Spleen (tissue), 11 donors: Measurements from ENCODE around the gene ARHGEF12. TPM values are rescaled to one million over a fixed set of nuclear protein-coding genes. Genes with fewer than 3 reads are reported as not detected.

Source experiments
- DNase-seq: peaks from one replicate; pipeline ENCODE4 v3.0.0-alpha.2; 2020
- H3K27ac ChIP-seq, 8 donors: fragments of 200-600 bp; sonication (generic) in 7 of 8; 1 replicate in 4 of 8; 2 replicates in 4 of 8; pipeline versions ENCODE4 v1.5.0 to v1.8.0; 2016 to 2021; ENCODE audit warnings: inconsistent platforms in 4 of 8, mild to moderate bottlenecking in 4 of 8, moderate library complexity in 1 of 8
- H3K27me3 ChIP-seq, 7 donors: fragments of 200-600 bp; sonication (generic) in 6 of 7; replicated peaks in 1 of 7; 1 replicate in 4 of 7; 2 replicates in 3 of 7; pipeline versions ENCODE4 v1.5.0 to v1.8.0; 2016 to 2021; ENCODE audit warnings: inconsistent platforms in 3 of 7, mild to moderate bottlenecking in 1 of 7
- H3K36me3 ChIP-seq, 6 donors: fragments of 200-600 bp; sonication (generic) in 5 of 6; 1 replicate in 4 of 6; 2 replicates in 2 of 6; pipeline versions ENCODE4 v1.5.0 to v1.8.0; 2016 to 2021; ENCODE audit warnings: inconsistent platforms in 2 of 6
- H3K4me1 ChIP-seq, 6 donors: fragments of 200-600 bp; sonication (generic) in 5 of 6; 1 replicate in 3 of 6; 2 replicates in 3 of 6; pipeline versions ENCODE4 v1.5.0 to v1.8.0; 2016 to 2021; ENCODE audit warnings: inconsistent platforms in 3 of 6
- H3K4me3 ChIP-seq, 8 donors: fragments of 200-600 bp; sonication (generic) in 7 of 8; 1 replicate in 4 of 8; 2 replicates in 4 of 8; pipeline versions ENCODE4 v1.5.0 to v1.8.0; 2016 to 2021; ENCODE audit warnings: inconsistent platforms in 4 of 8, mild to moderate bottlenecking in 4 of 8, moderate library complexity in 2 of 8
- H3K9me3 ChIP-seq, 8 donors: fragments of 200-600 bp; sonication (generic) in 7 of 8; 1 replicate in 4 of 8; 2 replicates in 4 of 8; pipeline versions ENCODE4 v1.5.0 to v1.8.0; 2016 to 2021; ENCODE audit warnings: inconsistent platforms in 4 of 8
- POLR2A ChIP-seq, 3 donors: fragments of 450-650 bp; IDR thresholded peaks; one replicate each; pipeline ENCODE4 v1.5.1; 2017; ENCODE audit warnings: antibody characterized with exemption in 3 of 3, mild to moderate bottlenecking in 1 of 3
- POLR2AphosphoS5 ChIP-seq, 3 donors: sonication (generic); formaldehyde crosslinking; IDR thresholded peaks; one replicate each; pipeline ENCODE4 v1.5.1; 2017; ENCODE audit warnings: antibody characterized with exemption in 3 of 3
- WGBS, 5 donors: extraction: QIAGEN DNeasy Blood & Tissue Kit in 3 of 5; methylation state at CpG; one replicate each; pipeline versions ENCODE4 v1.1.5 to v1.1.7; 2013 to 2018; 5-methylcytosine and 5-hydroxymethylcytosine counted together
- intact Hi-C: fragments of 100-400 bp; cut with DNase I; formaldehyde crosslinking; loops from one replicate; pipeline ENCODE4 v1.15.0; 2023; ENCODE audit warnings: low total_unique reads
- polyA plus RNA-seq, 3 donors: library from polyadenylated mRNA; stranded (reverse); fragments of 200-250 nt; gene quantifications; one replicate each; pipeline ENCODE4 v1.2.1, GENCODE V29; 2013
- total RNA-seq, 7 donors: library from RNA; depleted of rRNA in 3 of 7; stranded (reverse); fragments of >200 nt in 3 of 7; fragmentation: NEBNext Ultra II Directional in 4 of 7; extraction: Animal tissue kit (Norgen Biotek cat#: 25700) in 4 of 7; gene quantifications; one replicate each; pipeline versions ENCODE4 v1.1.0 to v1.2.1, GENCODE V29; 2016 to 2021
- TF ChIP-seq, protein P1 (sequence below), 11 experiments: fragments of 200-600 bp in 7 of 11; fragments of 450-650 bp in 4 of 11; sonication (generic) in 4 of 11; IDR thresholded peaks in 8 of 11; conservative IDR thresholded peaks in 3 of 11; 1 replicate in 7 of 11; 2 replicates in 4 of 11; pipeline versions ENCODE4 v1.4.0 to v1.8.0; 2016 to 2021; ENCODE audit warnings: antibody characterized with exemption in 11 of 11, inconsistent platforms in 4 of 11, mild to moderate bottlenecking in 1 of 11
- donor health status: healthy with polysubstance abuse.
- donor health status: DM: no; HTN: no; CAD: no; lungs with moderate emphysema.
- donor health status: DM: no; HTN: no; CAD: no.
- donor health status: Bipolar disorder and iron deficiency.
- donor health status: healthy.
- donor health status: DM: no; HTN: no; CAD: no.
- donor health status: DM: yes; HTN: yes; CAD: no.

ARHGEF12 gene
- total and polyA plus RNA-seq, 10 donors: 5.6 to 122 (median 88.6) TPM

DNA sequence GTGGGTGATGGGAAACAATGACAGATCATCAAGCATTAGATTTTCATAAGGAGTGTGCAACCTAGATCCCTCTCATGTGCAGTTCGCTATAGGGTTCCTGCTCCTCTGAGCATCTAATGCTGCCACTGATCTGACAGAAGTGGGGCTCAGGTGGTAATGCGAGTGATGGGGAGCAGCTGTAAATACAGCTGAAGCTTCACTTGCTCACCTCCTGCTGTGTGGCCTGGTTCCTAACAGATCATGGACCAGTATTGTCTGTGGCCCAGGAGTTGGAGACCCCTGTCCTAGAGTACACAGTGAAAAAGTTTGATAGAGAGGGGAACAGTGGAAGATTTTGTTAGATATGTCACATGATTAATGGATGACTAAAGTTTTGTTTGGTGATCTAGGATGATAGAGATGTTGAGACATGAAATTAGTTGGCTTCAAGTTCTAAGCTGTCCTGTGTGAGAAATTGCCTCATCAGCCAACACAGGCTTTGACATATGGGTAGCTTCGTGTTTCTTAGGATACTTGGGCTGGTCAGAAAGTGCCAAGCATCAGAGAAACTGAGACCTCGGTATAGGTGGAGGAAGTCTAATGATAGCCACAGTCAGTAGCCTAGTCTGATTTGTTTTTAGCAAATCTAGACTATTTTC, 47.4 kb downstream of the ARHGEF12 start:
- Histone ChIP-seq H3K27ac (no peak overlapping the region), H3K4me3 (no peak overlapping the region), H3K9me3 (peaks cover 0 to 4% (median under 1%) of the 10 kb centered on the region in 8 donors), H3K27me3 (no peaks in the 10 kb centered on the region), H3K4me1 (peaks cover 8 to 56% (median 24%) of the 10 kb centered on the region in 6 donors), H3K36me3 (no peaks in the 10 kb centered on the region)
- TF ChIP-seq POLR2AphosphoS5 (IDR thresholded peaks at IDR 0.05) (no peak), POLR2A (IDR thresholded peaks at IDR 0.05) (no peak)
- TF ChIP-seq, protein P1, sequence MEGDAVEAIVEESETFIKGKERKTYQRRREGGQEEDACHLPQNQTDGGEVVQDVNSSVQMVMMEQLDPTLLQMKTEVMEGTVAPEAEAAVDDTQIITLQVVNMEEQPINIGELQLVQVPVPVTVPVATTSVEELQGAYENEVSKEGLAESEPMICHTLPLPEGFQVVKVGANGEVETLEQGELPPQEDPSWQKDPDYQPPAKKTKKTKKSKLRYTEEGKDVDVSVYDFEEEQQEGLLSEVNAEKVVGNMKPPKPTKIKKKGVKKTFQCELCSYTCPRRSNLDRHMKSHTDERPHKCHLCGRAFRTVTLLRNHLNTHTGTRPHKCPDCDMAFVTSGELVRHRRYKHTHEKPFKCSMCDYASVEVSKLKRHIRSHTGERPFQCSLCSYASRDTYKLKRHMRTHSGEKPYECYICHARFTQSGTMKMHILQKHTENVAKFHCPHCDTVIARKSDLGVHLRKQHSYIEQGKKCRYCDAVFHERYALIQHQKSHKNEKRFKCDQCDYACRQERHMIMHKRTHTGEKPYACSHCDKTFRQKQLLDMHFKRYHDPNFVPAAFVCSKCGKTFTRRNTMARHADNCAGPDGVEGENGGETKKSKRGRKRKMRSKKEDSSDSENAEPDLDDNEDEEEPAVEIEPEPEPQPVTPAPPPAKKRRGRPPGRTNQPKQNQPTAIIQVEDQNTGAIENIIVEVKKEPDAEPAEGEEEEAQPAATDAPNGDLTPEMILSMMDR (IDR thresholded peaks at IDR 0.05 in 8 of 11, conservative IDR thresholded peaks at IDR 0.05 in 3 of 11): no peak
- WGBS, 5 donors: 88 to 94% (median 90%) methylated on average over 4 of the region's 4 CpGs
- intact Hi-C loops: no loop called here
- DNase-seq: no peak

DNA sequence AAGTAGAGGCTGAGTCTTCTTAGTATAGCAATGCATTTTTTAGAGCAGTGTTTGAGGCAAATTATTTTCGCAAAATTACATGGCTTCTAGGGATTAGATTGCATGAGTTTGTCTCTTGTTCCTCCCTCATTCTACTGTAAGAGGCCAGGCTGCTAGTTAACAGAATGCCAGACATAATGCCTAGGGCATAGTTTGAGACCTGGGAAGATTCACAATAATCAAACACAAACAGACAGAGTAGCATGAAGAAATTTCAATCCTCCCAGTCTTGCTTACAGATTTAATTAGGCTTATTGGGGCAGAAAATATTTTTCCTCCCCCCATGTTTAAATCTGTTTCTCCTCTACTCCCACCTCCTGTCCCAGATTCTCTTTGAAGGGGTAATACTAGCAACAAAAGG, 48.3 kb downstream of the ARHGEF12 start:
- Histone ChIP-seq H3K4me1 (peaks cover 5 to 51% (median 23%) of the 10 kb centered on the region in 6 donors), H3K27ac (no peak overlapping the region), H3K4me3 (no peak overlapping the region), H3K36me3 (no peaks in the 10 kb centered on the region), H3K9me3 (peaks cover 0 to 2% (median 0%) of the 10 kb centered on the region in 8 donors), H3K27me3 (no peaks in the 10 kb centered on the region)
- no peak for DNase-seq
- WGBS, 5 donors: 85 to 94% (median 91%) methylated on average over 1 of the region's 1 CpG
- intact Hi-C loops: no loop called here
- TF ChIP-seq POLR2AphosphoS5 (IDR thresholded peaks at IDR 0.05) (no peak), POLR2A (IDR thresholded peaks at IDR 0.05) (no peak)
- TF ChIP-seq, protein P1 (IDR thresholded peaks at IDR 0.05 in 8 of 11, conservative IDR thresholded peaks at IDR 0.05 in 3 of 11): no peak

DNA sequence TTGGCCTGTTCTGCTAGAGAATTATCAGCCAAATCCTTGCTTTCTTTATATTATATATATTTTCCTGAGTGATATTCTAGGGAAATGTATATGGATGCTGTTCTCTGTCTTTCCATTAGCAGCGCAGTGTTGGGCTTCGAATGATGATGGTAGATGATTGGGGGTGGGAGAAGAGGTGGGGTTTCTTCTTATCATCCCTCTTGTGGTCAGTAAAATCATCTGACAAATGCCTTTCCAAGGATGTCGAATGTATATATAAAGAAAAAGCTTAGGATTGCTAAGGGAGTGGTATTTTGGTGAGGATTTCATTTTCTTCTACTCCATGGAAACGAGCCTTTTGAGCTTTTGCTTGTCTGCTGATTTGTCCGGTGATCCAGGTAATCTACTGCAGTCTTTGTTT, 48.9 kb downstream of the ARHGEF12 start:
- Histone ChIP-seq H3K27ac (no peak overlapping the region), H3K4me3 (no peak overlapping the region), H3K4me1 (peaks cover 0 to 44% (median 17%) of the 10 kb centered on the region in 6 donors), H3K36me3 (no peaks in the 10 kb centered on the region), H3K9me3 (peaks cover 0 to 7% (median 0%) of the 10 kb centered on the region in 8 donors), H3K27me3 (no peaks in the 10 kb centered on the region)
- WGBS, 5 donors: 82 to 89% (median 85%) methylated on average over 5 of the region's 5 CpGs
- no peak for DNase-seq
- intact Hi-C loops: no loop called here
- TF ChIP-seq POLR2A (IDR thresholded peaks at IDR 0.05) (no peak), POLR2AphosphoS5 (IDR thresholded peaks at IDR 0.05) (no peak)
- TF ChIP-seq, protein P1 (IDR thresholded peaks at IDR 0.05 in 8 of 11, conservative IDR thresholded peaks at IDR 0.05 in 3 of 11): no peak

DNA sequence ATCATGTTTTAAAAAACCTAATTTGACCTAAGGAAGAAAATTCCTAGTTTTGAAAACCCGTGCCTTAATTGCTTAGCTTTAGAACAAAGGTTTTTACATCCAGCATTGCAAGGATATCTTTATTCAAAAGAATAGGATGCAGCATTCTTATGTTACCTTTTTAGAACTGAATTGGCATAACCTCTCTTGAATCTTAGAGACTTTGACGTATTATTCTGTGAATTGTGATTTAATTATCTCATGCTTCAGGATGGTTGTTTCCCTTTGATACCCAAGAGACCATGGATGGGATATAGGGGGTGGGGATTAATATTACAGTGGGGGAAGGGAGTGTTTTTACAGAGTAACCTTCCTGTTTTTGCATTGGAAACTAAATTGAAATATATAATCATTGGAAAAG, 49.4 kb downstream of the ARHGEF12 start:
- WGBS, 5 donors: 68 to 80% (median 74%) methylated on average over 2 of the region's 2 CpGs
- no peak for TF ChIP-seq POLR2A (IDR thresholded peaks at IDR 0.05)
- TF ChIP-seq, protein P1 (IDR thresholded peaks at IDR 0.05 in 8 of 11, conservative IDR thresholded peaks at IDR 0.05 in 3 of 11): no peak
- TF ChIP-seq POLR2AphosphoS5 (IDR thresholded peaks at IDR 0.05): no peak
- intact Hi-C loops: no loop called here

More for the DNA sequence above, 49.4 kb downstream of the ARHGEF12 start:
- no peak for DNase-seq
- Histone ChIP-seq H3K4me1 (peaks cover 2 to 45% (median 16%) of the 10 kb centered on the region in 6 donors), H3K9me3 (peaks cover 0 to 7% (median 0%) of the 10 kb centered on the region in 8 donors), H3K27me3 (no peaks in the 10 kb centered on the region), H3K27ac (no peak overlapping the region), H3K4me3 (no peak overlapping the region), H3K36me3 (no peaks in the 10 kb centered on the region)
